H9 (cell line): Measurements from ENCODE around the gene PDE4B. TPM values are rescaled to one million over a fixed set of nuclear protein-coding genes. Genes with fewer than 3 reads are reported as not detected.

Source experiments
- DNase-seq: peaks from one replicate; pipeline ENCODE4 v3.0.0-alpha.2; 2017
- H2AFZ ChIP-seq: one replicate; pipeline ENCODE4 v1.6.1; 2013; ENCODE audit warnings: mild to moderate bottlenecking, low read length, control low read depth, moderate library complexity
- H2AK5ac ChIP-seq: 2 replicates; pipeline ENCODE4 v1.6.1; 2013; ENCODE audit warnings: low read length, control low read depth, mixed read lengths; ENCODE audit not compliant: insufficient read length
- H2BK120ac ChIP-seq: one replicate; pipeline ENCODE4 v1.6.1; 2013; ENCODE audit warnings: low read depth, mild to moderate bottlenecking, low read length, control low read depth, inconsistent platforms; ENCODE audit not compliant: poor library complexity, severe bottlenecking
- H2BK12ac ChIP-seq: 2 replicates; pipeline ENCODE4 v1.6.1; 2013; ENCODE audit warnings: low read length, control low read depth, mixed read lengths, low read depth; ENCODE audit not compliant: insufficient read length
- H2BK15ac ChIP-seq: 2 replicates; pipeline ENCODE4 v1.6.1; 2013; ENCODE audit warnings: low read depth, low read length, control low read depth
- H2BK20ac ChIP-seq: one replicate; pipeline ENCODE4 v1.6.1; 2013; ENCODE audit warnings: low read depth, mild to moderate bottlenecking, low read length, control low read depth, inconsistent platforms; ENCODE audit not compliant: poor library complexity, severe bottlenecking
- H2BK5ac ChIP-seq: 2 replicates; pipeline ENCODE4 v1.6.1; 2013; ENCODE audit warnings: low read length, control low read depth, mixed read lengths; ENCODE audit not compliant: insufficient read length
- H3K14ac ChIP-seq: 2 replicates; pipeline ENCODE4 v1.6.1; 2013; ENCODE audit warnings: low read length, control low read depth; ENCODE audit not compliant: insufficient read depth
- H3K18ac ChIP-seq: 2 replicates; pipeline ENCODE4 v1.6.1; 2013; ENCODE audit warnings: low read depth, mild to moderate bottlenecking, mixed read lengths, low read length, control low read depth; ENCODE audit not compliant: insufficient read length
- H3K23ac ChIP-seq: 2 replicates; pipeline ENCODE4 v1.6.1; 2013; ENCODE audit warnings: low read length, control low read depth, mixed read lengths, low read depth; ENCODE audit not compliant: insufficient read length
- H3K23me2 ChIP-seq: 2 replicates; pipeline ENCODE4 v1.6.1; 2013; ENCODE audit warnings: low read depth, mild to moderate bottlenecking, mixed read lengths, low read length, control low read depth; ENCODE audit not compliant: insufficient read length, poor library complexity, severe bottlenecking
- H3K27ac ChIP-seq: 2 replicates; pipeline ENCODE4 v1.5.1; 2013; ENCODE audit warnings: low read length, control low read depth, mixed read lengths, low read depth; ENCODE audit not compliant: insufficient read length
- H3K27me3 ChIP-seq: 2 replicates; pipeline ENCODE4 v1.6.1; 2013; ENCODE audit warnings: low read length, control low read depth, inconsistent platforms; ENCODE audit not compliant: insufficient read depth
- H3K4ac ChIP-seq: 2 replicates; pipeline ENCODE4 v1.6.1; 2013; ENCODE audit warnings: low read depth, mild to moderate bottlenecking, control low read depth, inconsistent platforms, low read length, moderate library complexity
- H3K4me1 ChIP-seq: 2 replicates; pipeline ENCODE4 v1.6.1; 2013; ENCODE audit warnings: low read length, control low read depth, inconsistent platforms; ENCODE audit not compliant: insufficient read depth
- H3K4me2 ChIP-seq: 2 replicates; pipeline ENCODE4 v1.6.1; 2013; ENCODE audit warnings: low read length, control low read depth, mixed read lengths; ENCODE audit not compliant: insufficient read length, insufficient read depth
- H3K56ac ChIP-seq: 2 replicates; pipeline ENCODE4 v1.6.1; 2013; ENCODE audit warnings: low read depth, mild to moderate bottlenecking, mixed read lengths, low read length, control low read depth; ENCODE audit not compliant: insufficient read length
- H3K79me1 ChIP-seq: 2 replicates; pipeline ENCODE4 v1.6.1; 2013; ENCODE audit warnings: low read depth, mild to moderate bottlenecking, moderate library complexity, low read length, control low read depth, inconsistent platforms; ENCODE audit not compliant: insufficient read depth, poor library complexity, severe bottlenecking
- H3K79me2 ChIP-seq: 2 replicates; pipeline ENCODE4 v1.6.1; 2013; ENCODE audit warnings: low read length, control low read depth, inconsistent platforms; ENCODE audit not compliant: insufficient read depth
- H3K9ac ChIP-seq: 2 replicates; pipeline ENCODE4 v1.6.1; 2013; ENCODE audit warnings: low read length, control low read depth, mixed read lengths; ENCODE audit not compliant: insufficient read length; ENCODE audit errors: extremely low read depth
- H3K9me3 ChIP-seq: one replicate; pipeline ENCODE4 v1.6.1; 2013; ENCODE audit warnings: low read depth, low read length, inconsistent platforms; ENCODE audit not compliant: control insufficient read depth
- H3T11ph ChIP-seq: one replicate; pipeline ENCODE4 v1.6.1; 2013; ENCODE audit warnings: mild to moderate bottlenecking, low read length, control low read depth, inconsistent platforms
- H4K20me1 ChIP-seq: one replicate; pipeline ENCODE4 v1.6.1; 2013; ENCODE audit not compliant: control insufficient read depth, insufficient read length, insufficient read depth
- H4K5ac ChIP-seq: 2 replicates; pipeline ENCODE4 v1.6.1; 2013; ENCODE audit warnings: low read depth, mild to moderate bottlenecking, mixed read lengths, low read length, control low read depth; ENCODE audit not compliant: insufficient read length
- H4K8ac ChIP-seq: replicated peaks from 2 replicates; pipeline ENCODE4 v1.6.1; 2013; ENCODE audit warnings: low read length, control low read depth, mixed read lengths, low read depth; ENCODE audit not compliant: insufficient read length
- H4K91ac ChIP-seq: 2 replicates; pipeline ENCODE4 v1.6.1; 2013; ENCODE audit warnings: low read depth, mild to moderate bottlenecking, moderate library complexity, mixed read lengths, low read length, control low read depth; ENCODE audit not compliant: insufficient read length
- H3K27ac Mint-ChIP-seq, 3 experiments: 2 replicates in 2 of 3; 3 replicates in 1 of 3; pipeline ENCODE4 v1.8.0; 2020 to 2021; ENCODE audit warnings: mixed read lengths in 3 of 3, mild to moderate bottlenecking in 1 of 3, moderate library complexity in 1 of 3
- H3K27me3 Mint-ChIP-seq: 2 replicates; pipeline ENCODE4 v1.8.0; 2021; ENCODE audit warnings: low read depth, mild to moderate bottlenecking, moderate library complexity, mixed read lengths
- H3K36me3 Mint-ChIP-seq, 3 experiments: 2 replicates in 2 of 3; 3 replicates in 1 of 3; pipeline ENCODE4 v1.8.0; 2020 to 2021; ENCODE audit warnings: low read depth in 3 of 3, mixed read lengths in 3 of 3; ENCODE audit not compliant: insufficient read depth in 1 of 3
- H3K4me1 Mint-ChIP-seq, 2 experiments: 2 replicates each; pipeline ENCODE4 v1.8.0; 2020; ENCODE audit warnings: mixed read lengths in 2 of 2
- H3K4me3 Mint-ChIP-seq, 2 experiments: 2 replicates in 1 of 2; 3 replicates in 1 of 2; pipeline ENCODE4 v1.8.0; 2020 to 2021; ENCODE audit warnings: mild to moderate bottlenecking in 2 of 2, mixed read lengths in 2 of 2, moderate library complexity in 1 of 2
- H3K9me3 Mint-ChIP-seq, 2 experiments: 2 replicates in 1 of 2; 3 replicates in 1 of 2; pipeline ENCODE4 v1.8.0; 2020; ENCODE audit warnings: mild to moderate bottlenecking in 2 of 2, mixed read lengths in 2 of 2, moderate library complexity in 1 of 2
- WGBS: extraction: QIAGEN DNeasy Blood & Tissue Kit; methylation state at CpG from one replicate; pipeline ENCODE4 v1.1.7; 2013; ENCODE audit warnings: missing lambda C conversion rate, low lambda C conversion rate, mixed read lengths; ENCODE audit not compliant: insufficient read length; ENCODE audit errors: extremely low coverage; 5-methylcytosine and 5-hydroxymethylcytosine counted together
- total RNA-seq: library from RNA; stranded (reverse); gene quantifications from 2 replicates; pipeline ENCODE4 v1.2.1, GENCODE V29; 2021
- TF ChIP-seq, protein P1 (sequence below): fragments of 200-600 bp; sonication (generic); conservative IDR thresholded peaks from 3 replicates; pipeline ENCODE4 v1.8.0; 2021; ENCODE audit warnings: antibody characterized with exemption, mild to moderate bottlenecking

The PDE4B gene
- total RNA-seq, 1 experiment from 2014 or later: 19.8 TPM

DNA sequence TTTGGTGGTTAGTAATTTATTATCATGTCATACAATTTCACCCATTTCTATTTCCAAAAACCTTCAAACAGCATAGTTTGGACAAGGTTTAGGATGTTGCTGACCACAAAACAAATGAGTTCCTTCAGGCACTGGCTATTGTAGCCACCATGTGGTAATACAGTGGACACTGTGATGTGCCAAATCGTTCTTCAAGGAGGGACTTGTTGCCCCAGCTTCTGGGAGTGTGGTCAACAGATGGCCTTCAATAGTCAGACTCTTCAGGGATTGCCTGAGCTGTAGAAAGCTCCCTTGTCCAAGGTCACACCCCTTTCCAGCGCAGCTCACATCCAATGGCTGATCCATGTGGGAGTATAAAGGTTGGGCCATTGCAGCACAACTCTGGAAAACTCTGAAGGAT, 2.6 kb downstream of the PDE4B start:
- Histone ChIP-seq H4K91ac (no peak overlapping the region), H2BK120ac (no peak overlapping the region), H2BK5ac (no peak overlapping the region), H3K79me2 (no peaks in the 10 kb centered on the region), H3K4ac (no peak overlapping the region), H3K23me2 (peaks cover 15% of the 10 kb centered on the region), H4K5ac (no peak overlapping the region), H2BK15ac (no peak overlapping the region), H2AK5ac (no peak overlapping the region), H3K4me1 (no peaks in the 10 kb centered on the region), H3T11ph (no peak overlapping the region), H3K79me1 (no peaks in the 10 kb centered on the region), H2AFZ (no peak overlapping the region), H3K9me3 (no peaks in the 10 kb centered on the region), H3K18ac (no peak overlapping the region), H2BK12ac (no peak overlapping the region), H3K4me2 (no peak overlapping the region), H3K27me3 (peaks cover 27% of the 10 kb centered on the region), H2BK20ac (no peak overlapping the region), H3K9ac (no peak overlapping the region), H3K27ac (no peak overlapping the region), H4K20me1 (no peaks in the 10 kb centered on the region), H3K23ac (no peak overlapping the region), H3K14ac (no peak overlapping the region), H3K56ac (no peak overlapping the region), H4K8ac (no peak overlapping the region)
- peaks cover 14 to 15% of the 10 kb centered on the region in 2 experiments for H3K4me1 Mint-ChIP-seq
- TF ChIP-seq, protein P1, sequence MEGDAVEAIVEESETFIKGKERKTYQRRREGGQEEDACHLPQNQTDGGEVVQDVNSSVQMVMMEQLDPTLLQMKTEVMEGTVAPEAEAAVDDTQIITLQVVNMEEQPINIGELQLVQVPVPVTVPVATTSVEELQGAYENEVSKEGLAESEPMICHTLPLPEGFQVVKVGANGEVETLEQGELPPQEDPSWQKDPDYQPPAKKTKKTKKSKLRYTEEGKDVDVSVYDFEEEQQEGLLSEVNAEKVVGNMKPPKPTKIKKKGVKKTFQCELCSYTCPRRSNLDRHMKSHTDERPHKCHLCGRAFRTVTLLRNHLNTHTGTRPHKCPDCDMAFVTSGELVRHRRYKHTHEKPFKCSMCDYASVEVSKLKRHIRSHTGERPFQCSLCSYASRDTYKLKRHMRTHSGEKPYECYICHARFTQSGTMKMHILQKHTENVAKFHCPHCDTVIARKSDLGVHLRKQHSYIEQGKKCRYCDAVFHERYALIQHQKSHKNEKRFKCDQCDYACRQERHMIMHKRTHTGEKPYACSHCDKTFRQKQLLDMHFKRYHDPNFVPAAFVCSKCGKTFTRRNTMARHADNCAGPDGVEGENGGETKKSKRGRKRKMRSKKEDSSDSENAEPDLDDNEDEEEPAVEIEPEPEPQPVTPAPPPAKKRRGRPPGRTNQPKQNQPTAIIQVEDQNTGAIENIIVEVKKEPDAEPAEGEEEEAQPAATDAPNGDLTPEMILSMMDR: no peak
- H3K27me3 Mint-ChIP-seq: peaks cover 69% of the 10 kb centered on the region
- H3K4me3 Mint-ChIP-seq: no peak overlapping the region
- H3K27ac Mint-ChIP-seq: no peak overlapping the region
- no peak for DNase-seq
- no peaks in the 10 kb centered on the region for H3K9me3 Mint-ChIP-seq
- no peaks in the 10 kb centered on the region for H3K36me3 Mint-ChIP-seq
- no CpG with 5 or more reads among the region's 2 CpGs for WGBS
